Stomach (tissue), 9 donors: ENCODE results near the gene CFAP210. TPM values are rescaled to one million over a fixed set of nuclear protein-coding genes. Genes with fewer than 3 reads are reported as not detected.

ENCODE experiments used
- DNase-seq, 2 donors: peaks; one replicate each; pipeline versions ENCODE4 v3.0.0 to v3.0.0-alpha.2; 2013 to 2019
- H3K27ac ChIP-seq, 5 donors: fragments of 200-600 bp in 4 of 5; sonication (generic) in 4 of 5; one replicate each; pipeline ENCODE4 v1.5.1; 2013 to 2019; ENCODE audit warnings: mild to moderate bottlenecking in 1 of 5, moderate library complexity in 1 of 5
- H3K27me3 ChIP-seq, 3 donors: fragments of 200-600 bp; sonication (generic); one replicate each; pipeline ENCODE4 v1.5.1; 2017 to 2019; ENCODE audit warnings: mixed run types in 1 of 3
- H3K36me3 ChIP-seq, 4 donors: fragments of 200-600 bp; sonication (generic); 1 replicate in 3 of 4; 2 replicates in 1 of 4; pipeline ENCODE4 v1.5.1; 2016 to 2019
- H3K4me1 ChIP-seq, 4 donors: fragments of 200-600 bp; sonication (generic); one replicate each; pipeline ENCODE4 v1.5.1; 2016 to 2019
- H3K4me3 ChIP-seq, 4 donors: fragments of 200-600 bp; sonication (generic) in 3 of 4; one replicate each; pipeline ENCODE4 v1.5.1; 2016 to 2019; ENCODE audit warnings: mild to moderate bottlenecking in 1 of 4
- H3K9me3 ChIP-seq, 4 donors: fragments of 200-600 bp; sonication (generic); one replicate each; pipeline ENCODE4 v1.5.1; 2016 to 2019
- EP300 ChIP-seq: sonication (generic); formaldehyde crosslinking; IDR thresholded peaks from one replicate; pipeline ENCODE4 v1.6.1; 2017; ENCODE audit warnings: antibody characterized with exemption
- POLR2A ChIP-seq, 4 donors: fragments of 450-650 bp; IDR thresholded peaks; one replicate each; pipeline ENCODE4 v1.6.1; 2016; ENCODE audit warnings: antibody characterized with exemption in 4 of 4, control low read depth in 2 of 4, mild to moderate bottlenecking in 1 of 4, moderate library complexity in 1 of 4
- POLR2AphosphoS5 ChIP-seq, 3 donors: sonication (generic); formaldehyde crosslinking; IDR thresholded peaks; one replicate each; pipeline ENCODE4 v1.6.1; 2016; ENCODE audit warnings: antibody characterized with exemption in 3 of 3
- WGBS, 5 donors: extraction: QIAGEN DNeasy Blood & Tissue Kit in 3 of 5; methylation state at CpG; one replicate each; pipeline versions ENCODE4 v1.1.5 to v1.1.7; 2013 to 2018; 5-methylcytosine and 5-hydroxymethylcytosine counted together
- intact Hi-C: fragments of 100-400 bp; cut with DNase I; formaldehyde crosslinking; loops from one replicate; pipeline ENCODE4 v1.15.1; 2023; ENCODE audit warnings: low total_unique reads
- polyA plus RNA-seq, 3 donors: library from polyadenylated mRNA; stranded (reverse); fragments of 200-250 nt; gene quantifications; one replicate each; pipeline ENCODE4 v1.2.3, GENCODE V29; 2013
- total RNA-seq, 5 donors: library from RNA; depleted of rRNA; stranded (reverse); fragments of >200 nt; gene quantifications; one replicate each; pipeline versions ENCODE4 v1.1.0 to v1.2.3, GENCODE V29; 2014 to 2016
- TF ChIP-seq, protein P1 (sequence below), 7 experiments: fragments of 450-650 bp in 4 of 7; fragments of 200-600 bp in 3 of 7; sonication (generic) in 3 of 7; IDR thresholded peaks; one replicate each; pipeline ENCODE4 v1.5.1; 2016 to 2019; ENCODE audit warnings: antibody characterized with exemption in 7 of 7, control low read depth in 2 of 7, mild to moderate bottlenecking in 1 of 7
- donor health status: healthy with polysubstance abuse.
- donor health status: Bipolar disorder and iron deficiency.
- donor health status: healthy.

Gene CFAP210
- total and polyA plus RNA-seq, 8 donors, result 0.23 to 2.1 (median 0.37) TPM; not detected in 5

DNA sequence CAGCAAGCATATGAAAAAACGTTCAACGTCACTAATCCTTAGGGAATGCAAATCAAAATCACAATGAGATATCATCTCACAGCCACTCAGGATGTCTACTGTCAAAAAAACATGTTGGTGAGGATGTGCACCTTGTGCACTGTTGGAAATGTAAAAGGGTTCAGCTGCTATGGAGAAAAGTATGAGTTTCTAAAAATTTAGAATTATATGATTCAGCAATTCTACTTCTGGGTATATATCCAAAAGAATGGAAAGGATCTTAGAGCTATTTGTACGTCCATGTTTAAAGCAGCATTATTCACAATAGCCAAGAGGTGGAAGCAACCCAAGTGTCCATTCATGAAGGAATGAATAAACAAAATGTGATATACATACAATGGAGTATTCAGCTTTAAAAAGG is 50.0 kb downstream of the CFAP210 start:
- Histone ChIP-seq H3K27ac (no peak overlapping the region), H3K4me3 (no peak overlapping the region), H3K36me3 (no peaks in the 10 kb centered on the region), H3K4me1 (peaks cover 0 to 20% (median 8%) of the 10 kb centered on the region in 4 donors), H3K9me3 (no peaks in the 10 kb centered on the region), H3K27me3 (no peaks in the 10 kb centered on the region)
- intact Hi-C loops, result no loop called here
- DNase-seq, result no peak
- 56 to 67% (median 59%) methylated on average over 3 of the region's 3 CpGs for WGBS, 5 donors
- TF ChIP-seq, protein P1, sequence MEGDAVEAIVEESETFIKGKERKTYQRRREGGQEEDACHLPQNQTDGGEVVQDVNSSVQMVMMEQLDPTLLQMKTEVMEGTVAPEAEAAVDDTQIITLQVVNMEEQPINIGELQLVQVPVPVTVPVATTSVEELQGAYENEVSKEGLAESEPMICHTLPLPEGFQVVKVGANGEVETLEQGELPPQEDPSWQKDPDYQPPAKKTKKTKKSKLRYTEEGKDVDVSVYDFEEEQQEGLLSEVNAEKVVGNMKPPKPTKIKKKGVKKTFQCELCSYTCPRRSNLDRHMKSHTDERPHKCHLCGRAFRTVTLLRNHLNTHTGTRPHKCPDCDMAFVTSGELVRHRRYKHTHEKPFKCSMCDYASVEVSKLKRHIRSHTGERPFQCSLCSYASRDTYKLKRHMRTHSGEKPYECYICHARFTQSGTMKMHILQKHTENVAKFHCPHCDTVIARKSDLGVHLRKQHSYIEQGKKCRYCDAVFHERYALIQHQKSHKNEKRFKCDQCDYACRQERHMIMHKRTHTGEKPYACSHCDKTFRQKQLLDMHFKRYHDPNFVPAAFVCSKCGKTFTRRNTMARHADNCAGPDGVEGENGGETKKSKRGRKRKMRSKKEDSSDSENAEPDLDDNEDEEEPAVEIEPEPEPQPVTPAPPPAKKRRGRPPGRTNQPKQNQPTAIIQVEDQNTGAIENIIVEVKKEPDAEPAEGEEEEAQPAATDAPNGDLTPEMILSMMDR (IDR thresholded peaks at IDR 0.05), result no peak
- TF ChIP-seq POLR2A (IDR thresholded peaks at IDR 0.05) (no peak), EP300 (no peak), POLR2AphosphoS5 (IDR thresholded peaks at IDR 0.05) (no peak)

DNA sequence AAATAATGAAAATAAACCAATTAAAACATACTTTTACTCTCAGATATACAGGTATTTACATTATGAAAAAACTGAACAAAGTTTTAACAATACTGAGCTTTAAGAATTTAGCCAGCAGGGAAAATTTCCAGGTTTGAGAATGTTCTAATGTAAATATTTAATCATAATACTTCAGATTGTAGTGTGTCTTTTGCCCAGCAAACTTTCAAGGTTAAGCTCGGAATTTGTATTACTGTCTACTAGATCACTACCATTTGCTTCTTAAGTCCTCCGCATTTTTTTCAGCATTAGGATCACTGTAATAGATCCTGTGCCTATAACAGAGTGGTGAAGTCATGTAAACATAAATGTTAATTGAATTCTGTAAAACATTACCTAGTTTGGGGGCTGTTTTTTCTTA is 52.7 kb downstream of the CFAP210 start:
- no peak overlapping the region for H3K4me3 ChIP-seq
- TF ChIP-seq POLR2A (IDR thresholded peaks at IDR 0.05) (no peak), POLR2AphosphoS5 (IDR thresholded peaks at IDR 0.05) (no peak), EP300 (no peak)
- TF ChIP-seq, protein P1 (IDR thresholded peaks at IDR 0.05), result no peak
- DNase-seq, result peak in 1 of 2 donors; percentile 26
- peaks cover 0 to 20% (median 8%) of the 10 kb centered on the region in 4 donors for H3K4me1 ChIP-seq
- no peak overlapping the region for H3K27ac ChIP-seq
- no peaks in the 10 kb centered on the region for H3K9me3 ChIP-seq
- intact Hi-C loops, result no loop called here
- WGBS, 5 donors, result 32 to 54% (median 49%) methylated on average over 2 of the region's 2 CpGs
- H3K36me3 ChIP-seq, result peaks cover 0 to 24% (median 15%) of the 10 kb centered on the region in 4 donors
- no peaks in the 10 kb centered on the region for H3K27me3 ChIP-seq

DNA sequence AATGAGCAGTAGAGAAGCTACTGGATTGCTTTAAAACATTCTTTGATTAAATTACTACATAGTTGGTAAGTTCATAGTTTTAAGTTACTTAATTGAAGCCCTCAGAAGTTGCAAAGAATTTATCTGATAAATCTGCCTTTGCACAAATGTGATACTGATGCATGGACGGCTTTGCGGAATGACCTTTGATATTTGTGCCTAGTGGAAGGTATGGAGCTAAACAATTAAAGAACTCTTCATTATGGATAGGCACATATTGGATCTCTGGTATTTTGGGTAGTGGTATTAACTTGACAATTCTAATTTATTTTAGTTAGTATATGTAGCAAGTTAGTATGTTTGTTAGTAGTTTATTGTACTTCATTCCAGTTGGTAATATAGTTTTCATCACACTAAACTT is 54.1 kb downstream of the CFAP210 start:
- Histone ChIP-seq H3K4me3 (no peak overlapping the region), H3K4me1 (peaks cover 0 to 20% (median 8%) of the 10 kb centered on the region in 4 donors), H3K27me3 (no peaks in the 10 kb centered on the region), H3K36me3 (peaks cover 9 to 38% (median 29%) of the 10 kb centered on the region in 4 donors), H3K27ac (no peak overlapping the region), H3K9me3 (no peaks in the 10 kb centered on the region)
- intact Hi-C loops, result no loop called here
- TF ChIP-seq, protein P1 (IDR thresholded peaks at IDR 0.05), result no peak
- TF ChIP-seq EP300 (no peak), POLR2AphosphoS5 (IDR thresholded peaks at IDR 0.05) (no peak), POLR2A (IDR thresholded peaks at IDR 0.05) (no peak)
- WGBS, 5 donors, result 69 to 81% (median 73%) methylated on average over 2 of the region's 2 CpGs
- no peak for DNase-seq

DNA sequence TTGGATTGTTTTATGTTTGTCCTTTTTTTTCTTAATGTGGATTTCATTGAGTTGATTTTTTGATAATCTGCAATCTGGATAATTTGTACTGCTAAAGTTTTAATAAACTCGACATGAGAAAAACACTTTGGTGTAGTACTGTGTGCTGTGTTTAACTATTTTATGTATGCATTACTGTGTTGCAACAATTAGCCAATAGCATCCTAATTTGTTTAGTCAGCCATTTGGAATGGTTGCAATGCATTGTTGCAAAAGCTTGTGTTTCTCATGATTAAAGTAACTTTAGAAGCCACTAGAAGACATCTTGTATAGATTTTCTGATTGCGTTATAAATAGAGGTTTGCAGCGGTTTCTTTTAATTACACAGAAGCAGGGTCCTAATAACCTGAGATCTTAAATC is 56.6 kb downstream of the CFAP210 start:
- DNase-seq, result no peak
- peaks cover 0 to 20% (median 8%) of the 10 kb centered on the region in 4 donors for H3K4me1 ChIP-seq
- TF ChIP-seq POLR2AphosphoS5 (IDR thresholded peaks at IDR 0.05), result no peak
- TF ChIP-seq POLR2A (IDR thresholded peaks at IDR 0.05), result no peak
- no peak for TF ChIP-seq EP300
- TF ChIP-seq, protein P1 (IDR thresholded peaks at IDR 0.05), result no peak
- H3K36me3 ChIP-seq, result peaks cover 21 to 63% (median 54%) of the 10 kb centered on the region in 4 donors
- H3K9me3 ChIP-seq, result no peaks in the 10 kb centered on the region
- intact Hi-C loops, result no loop called here
- 93 to 96% (median 95%) methylated on average over 3 of the region's 3 CpGs for WGBS, 5 donors
- H3K27ac ChIP-seq, result no peak overlapping the region
- no peaks in the 10 kb centered on the region for H3K27me3 ChIP-seq
- H3K4me3 ChIP-seq, result no peak overlapping the region
